ENCODE results near the gene RIPK4. TPM values are rescaled to one million over a fixed set of nuclear protein-coding genes. Genes with fewer than 3 reads are reported as not detected.

Gene RIPK4
- total RNA-seq, 1 donor from 2014 or later, result not detected

GRCh38 chr21:41752231-41752681 is 14.6 kb downstream of the RIPK4 start:
- no peak overlapping the region for H3K27ac Mint-ChIP-seq
- H3K4me3 Mint-ChIP-seq (ENCODE audit: low read depth), result no peak overlapping the region
- intact Hi-C loops (cut with micrococcal nuclease), result no loop called here
- no peaks in the 10 kb centered on the region for H3K4me1 Mint-ChIP-seq (ENCODE audit: low read depth)
- H3K36me3 Mint-ChIP-seq (ENCODE audit: low read depth), result no peaks in the 10 kb centered on the region
- DNase-seq (ENCODE audit: low spot score), result no peak
- no peaks in the 10 kb centered on the region for H3K9me3 Mint-ChIP-seq
- no peaks in the 10 kb centered on the region for H3K27me3 Mint-ChIP-seq (ENCODE audit: low read depth)

- DNase-seq (ENCODE audit: low spot score), result no peak
- intact Hi-C loops (cut with micrococcal nuclease), result no loop called here
- Mint-ChIP-seq H3K27me3 (ENCODE audit: low read depth) (no peaks in the 10 kb centered on the region), H3K27ac (no peak overlapping the region), H3K4me1 (ENCODE audit: low read depth) (no peaks in the 10 kb centered on the region), H3K4me3 (ENCODE audit: low read depth) (no peak overlapping the region), H3K36me3 (ENCODE audit: low read depth) (no peaks in the 10 kb centered on the region), H3K9me3 (no peaks in the 10 kb centered on the region)
Observed at GRCh38 chr21:41751611-41752011, 15.2 kb downstream of the RIPK4 start.

- H3K27ac Mint-ChIP-seq, result no peak overlapping the region
- H3K9me3 Mint-ChIP-seq, result no peaks in the 10 kb centered on the region
- H3K36me3 Mint-ChIP-seq (ENCODE audit: low read depth), result no peaks in the 10 kb centered on the region
- H3K4me3 Mint-ChIP-seq (ENCODE audit: low read depth), result no peak overlapping the region
- DNase-seq (ENCODE audit: low spot score), result no peak
- intact Hi-C loops (cut with micrococcal nuclease), result no loop called here
- H3K27me3 Mint-ChIP-seq (ENCODE audit: low read depth), result no peaks in the 10 kb centered on the region
- H3K4me1 Mint-ChIP-seq (ENCODE audit: low read depth), result no peaks in the 10 kb centered on the region
Observed at GRCh38 chr21:41750532-41751151, 16.2 kb downstream of the RIPK4 start.

- intact Hi-C loops (cut with micrococcal nuclease), result no loop called here
- Mint-ChIP-seq H3K36me3 (ENCODE audit: low read depth) (no peaks in the 10 kb centered on the region), H3K27me3 (ENCODE audit: low read depth) (no peaks in the 10 kb centered on the region), H3K27ac (no peak overlapping the region), H3K4me3 (ENCODE audit: low read depth) (no peak overlapping the region), H3K9me3 (no peaks in the 10 kb centered on the region), H3K4me1 (ENCODE audit: low read depth) (no peaks in the 10 kb centered on the region)
- DNase-seq (ENCODE audit: low spot score), result no peak
Observed at GRCh38 chr21:41750051-41750450, 16.8 kb downstream of the RIPK4 start.

GRCh38 chr21:41749286-41749685 is 17.6 kb downstream of the RIPK4 start:
- H3K27ac Mint-ChIP-seq, result no peak overlapping the region
- no peaks in the 10 kb centered on the region for H3K9me3 Mint-ChIP-seq
- H3K4me1 Mint-ChIP-seq (ENCODE audit: low read depth), result no peaks in the 10 kb centered on the region
- no peak overlapping the region for H3K4me3 Mint-ChIP-seq (ENCODE audit: low read depth)
- no peaks in the 10 kb centered on the region for H3K36me3 Mint-ChIP-seq (ENCODE audit: low read depth)
- no peaks in the 10 kb centered on the region for H3K27me3 Mint-ChIP-seq (ENCODE audit: low read depth)
- DNase-seq (ENCODE audit: low spot score), result no peak
- intact Hi-C loops (cut with micrococcal nuclease), result no loop called here

- Mint-ChIP-seq H3K27ac (no peak overlapping the region), H3K36me3 (ENCODE audit: low read depth) (no peaks in the 10 kb centered on the region)
- intact Hi-C loops (cut with micrococcal nuclease), result no loop called here
Observed at GRCh38 chr21:41747943-41748738, 18.7 kb downstream of the RIPK4 start.

GRCh38 chr21:41746744-41747006 is 20.2 kb downstream of the RIPK4 start:
- no peaks in the 10 kb centered on the region for H3K27me3 Mint-ChIP-seq (ENCODE audit: low read depth)
- no peak for DNase-seq (ENCODE audit: low spot score)
- intact Hi-C loops (cut with micrococcal nuclease), result no loop called here
- no peaks in the 10 kb centered on the region for H3K4me1 Mint-ChIP-seq (ENCODE audit: low read depth)
- no peaks in the 10 kb centered on the region for H3K9me3 Mint-ChIP-seq
- no peak overlapping the region for H3K27ac Mint-ChIP-seq
- no peaks in the 10 kb centered on the region for H3K36me3 Mint-ChIP-seq (ENCODE audit: low read depth)
- no peak overlapping the region for H3K4me3 Mint-ChIP-seq (ENCODE audit: low read depth)

More at GRCh38 chr21:41747943-41748738, 18.7 kb downstream of the RIPK4 start:
- H3K4me1 Mint-ChIP-seq (ENCODE audit: low read depth), result no peaks in the 10 kb centered on the region
- H3K27me3 Mint-ChIP-seq (ENCODE audit: low read depth), result no peaks in the 10 kb centered on the region
- no peak for DNase-seq (ENCODE audit: low spot score)
- no peaks in the 10 kb centered on the region for H3K9me3 Mint-ChIP-seq
- H3K4me3 Mint-ChIP-seq (ENCODE audit: low read depth), result no peak overlapping the region

- Mint-ChIP-seq H3K9me3 (no peaks in the 10 kb centered on the region), H3K4me1 (ENCODE audit: low read depth) (no peaks in the 10 kb centered on the region), H3K4me3 (ENCODE audit: low read depth) (no peak overlapping the region), H3K36me3 (ENCODE audit: low read depth) (no peaks in the 10 kb centered on the region), H3K27me3 (ENCODE audit: low read depth) (no peaks in the 10 kb centered on the region), H3K27ac (no peak overlapping the region)
- no peak for DNase-seq (ENCODE audit: low spot score)
- intact Hi-C loops (cut with micrococcal nuclease), result no loop called here
Observed at GRCh38 chr21:41745971-41746743, 20.7 kb downstream of the RIPK4 start.

GRCh38 chr21:41745026-41745820 is 21.6 kb downstream of the RIPK4 start:
- no peaks in the 10 kb centered on the region for H3K36me3 Mint-ChIP-seq (ENCODE audit: low read depth)
- DNase-seq (ENCODE audit: low spot score), result no peak
- no peaks in the 10 kb centered on the region for H3K27me3 Mint-ChIP-seq (ENCODE audit: low read depth)

GRCh38 chr21:41744028-41744930 is 22.6 kb downstream of the RIPK4 start:
- no peak for DNase-seq (ENCODE audit: low spot score)
- Mint-ChIP-seq H3K27me3 (ENCODE audit: low read depth) (no peaks in the 10 kb centered on the region), H3K4me3 (ENCODE audit: low read depth) (no peak overlapping the region), H3K4me1 (ENCODE audit: low read depth) (no peaks in the 10 kb centered on the region), H3K36me3 (ENCODE audit: low read depth) (no peaks in the 10 kb centered on the region), H3K9me3 (no peaks in the 10 kb centered on the region), H3K27ac (no peak overlapping the region)
- intact Hi-C loops (cut with micrococcal nuclease), result no loop called here

More at GRCh38 chr21:41745026-41745820, 21.6 kb downstream of the RIPK4 start:
- intact Hi-C loops (cut with micrococcal nuclease), result no loop called here
- Mint-ChIP-seq H3K4me3 (ENCODE audit: low read depth) (no peak overlapping the region), H3K4me1 (ENCODE audit: low read depth) (no peaks in the 10 kb centered on the region), H3K9me3 (no peaks in the 10 kb centered on the region), H3K27ac (no peak overlapping the region)

- no peaks in the 10 kb centered on the region for H3K4me1 Mint-ChIP-seq (ENCODE audit: low read depth)
- no peaks in the 10 kb centered on the region for H3K36me3 Mint-ChIP-seq (ENCODE audit: low read depth)
- intact Hi-C loops (cut with micrococcal nuclease), result no loop called here
- no peak for DNase-seq (ENCODE audit: low spot score)
- no peak overlapping the region for H3K4me3 Mint-ChIP-seq (ENCODE audit: low read depth)
- no peak overlapping the region for H3K27ac Mint-ChIP-seq
- H3K9me3 Mint-ChIP-seq, result no peaks in the 10 kb centered on the region
- H3K27me3 Mint-ChIP-seq (ENCODE audit: low read depth), result no peaks in the 10 kb centered on the region
Observed at GRCh38 chr21:41743321-41744027, 23.4 kb downstream of the RIPK4 start.
